HepG2 (cell line): ENCODE data around the gene MTX2. TPM values are rescaled to one million over a fixed set of nuclear protein-coding genes. Genes with fewer than 3 reads are reported as not detected.

ENCODE experiments used
- CSRNP1 ChIP-seq: sonication (generic); formaldehyde crosslinking; IDR thresholded peaks from 2 replicates; pipeline ENCODE4 v1.8.1; 2023; ENCODE audit warnings: mild to moderate bottlenecking, missing genetic modification reagents
- HNF1A ChIP-seq, 2 experiments: sonication (generic) in 1 of 2; formaldehyde crosslinking in 1 of 2; IDR thresholded peaks; 2 replicates each; pipeline versions ENCODE4 v1.4.0 to v1.6.1; 2016 to 2020; ENCODE audit warnings: borderline replicate concordance in 1 of 2, low read depth in 1 of 2, mild to moderate bottlenecking in 1 of 2, missing genetic modification reagents in 1 of 2
- HNF1B ChIP-seq: sonication (generic); formaldehyde crosslinking; IDR thresholded peaks from 2 replicates; pipeline ENCODE4 v1.5.1; 2020; ENCODE audit warnings: mild to moderate bottlenecking, moderate library complexity, missing genetic modification reagents
- HNF4G ChIP-seq, 2 experiments: sonication (generic) in 1 of 2; formaldehyde crosslinking in 1 of 2; IDR thresholded peaks; 2 replicates each; pipeline versions ENCODE4 v1.4.0 to v1.6.1; 2011 to 2020; ENCODE audit warnings: borderline replicate concordance in 2 of 2, low read depth in 2 of 2, mild to moderate bottlenecking in 2 of 2, low read length in 1 of 2, missing genetic modification reagents in 1 of 2, moderate library complexity in 1 of 2
- MEF2D ChIP-seq: sonication (generic); formaldehyde crosslinking; IDR thresholded peaks from 2 replicates; pipeline ENCODE4 v1.5.1; 2020; ENCODE audit warnings: mild to moderate bottlenecking, missing genetic modification reagents
- NCOR1 ChIP-seq: fragments of 200-600 bp; sonication (generic); IDR thresholded peaks from 2 replicates; pipeline ENCODE4 v1.7.0; 2017; ENCODE audit warnings: antibody characterized with exemption, low read length, borderline replicate concordance
- RFXAP ChIP-seq: sonication (generic); formaldehyde crosslinking; IDR thresholded peaks from 2 replicates; pipeline ENCODE4 v1.4.0; 2020; ENCODE audit warnings: missing genetic modification reagents, borderline replicate concordance
- TOPORS ChIP-seq: sonication (generic); formaldehyde crosslinking; IDR thresholded peaks from 2 replicates; pipeline ENCODE4 v1.8.0; 2023; ENCODE audit warnings: mild to moderate bottlenecking, missing genetic modification reagents
- ZMYM2 ChIP-seq: sonication (generic); formaldehyde crosslinking; IDR thresholded peaks from 2 replicates; pipeline ENCODE4 v1.8.0; 2022; ENCODE audit warnings: mild to moderate bottlenecking, missing genetic modification reagents
- ZMYM4 ChIP-seq: sonication (generic); formaldehyde crosslinking; IDR thresholded peaks from 2 replicates; pipeline ENCODE4 v1.8.1; 2023; ENCODE audit warnings: mild to moderate bottlenecking, missing genetic modification reagents
- ZNF101 ChIP-seq: sonication (generic); formaldehyde crosslinking; IDR thresholded peaks from 2 replicates; pipeline ENCODE4 v1.4.0; 2020; ENCODE audit warnings: mild to moderate bottlenecking, low read depth, missing genetic modification reagents, borderline replicate concordance
- ZNF234 ChIP-seq: sonication (generic); formaldehyde crosslinking; conservative IDR thresholded peaks from 2 replicates; pipeline ENCODE4 v1.5.1; 2020; ENCODE audit warnings: mild to moderate bottlenecking, missing genetic modification reagents
- ZNF281 ChIP-seq: sonication (generic); formaldehyde crosslinking; IDR thresholded peaks from 2 replicates; pipeline ENCODE4 v1.4.0; 2020; ENCODE audit warnings: missing genetic modification reagents, borderline replicate concordance
- ZNF331 ChIP-seq: sonication (generic); formaldehyde crosslinking; IDR thresholded peaks from 2 replicates; pipeline ENCODE4 v1.4.0; 2020; ENCODE audit warnings: missing genetic modification reagents
- ZNF431 ChIP-seq: sonication (generic); formaldehyde crosslinking; IDR thresholded peaks from 2 replicates; pipeline ENCODE4 v1.9.0; 2022; ENCODE audit warnings: missing genetic modification reagents, low read depth, mild to moderate bottlenecking, borderline replicate concordance
- ZNF605 ChIP-seq: sonication (generic); formaldehyde crosslinking; IDR thresholded peaks from 2 replicates; pipeline ENCODE4 v1.8.0; 2022; ENCODE audit warnings: mild to moderate bottlenecking, missing genetic modification reagents
- ZNF629 ChIP-seq: sonication (generic); formaldehyde crosslinking; conservative IDR thresholded peaks from 2 replicates; pipeline ENCODE4 v1.5.0; 2020; ENCODE audit warnings: missing genetic modification reagents
- polyA plus RNA-seq, 8 experiments: library from polyadenylated mRNA; depleted of rRNA in 3 of 8; stranded (reverse) in 7 of 8; unstranded in 1 of 8; fragments of >200 nt; fragmentation: Illumina TruSeq in 4 of 8; extraction: Trizol in 4 of 8; gene quantifications; 2 replicates each; pipeline versions ENCODE4 v1.2.1 to v1.2.3, GENCODE V29; 2011 to 2016; ENCODE audit warnings: low read depth in 4 of 8, missing spikeins in 1 of 8, mixed read lengths in 1 of 8; ENCODE audit not compliant: insufficient read depth in 1 of 8
- total RNA-seq, 5 experiments: library from RNA; depleted of rRNA; stranded (reverse); fragments of >200 nt; fragmentation: Illumina TruSeq; extraction: Trizol; gene quantifications; 2 replicates each; pipeline ENCODE4 v1.2.3, GENCODE V29; 2016; ENCODE audit warnings: low read depth in 1 of 5

Gene MTX2
- total and polyA plus RNA-seq, 2 of the 13 experiments (the other 11 are each of a cell fraction or from before 2014, with no cell fraction given): 58.1 to 75.7 TPM

GRCh38 chr2:176317623-176318065 lies 48.4 kb downstream of the MTX2 start (continued):
- no peak for TF ChIP-seq ZNF234
- 0 out of 2 replicates have a peak, but pooled peaks have one; percentile 32 for TF ChIP-seq TOPORS (CRISPR knock-in tag)
- no peak for TF ChIP-seq RFXAP
- peak; percentile 40; the same call in 1 of the 2 replicates for TF ChIP-seq NCOR1
- TF ChIP-seq ZMYM4: peak; percentile 32; the same call in 1 of the 2 replicates
- TF ChIP-seq MEF2D (CRISPR knock-in tag): peak; percentile 90; the same call in 1 of the 2 replicates
- TF ChIP-seq ZNF281: peak; percentile 61; the same call in 1 of the 2 replicates
- no peak for TF ChIP-seq ZNF605
- TF ChIP-seq ZNF629 (CRISPR knock-in tag): peak; percentile 43; the same call in 1 of the 2 replicates
- TF ChIP-seq HNF1A (IDR thresholded peaks at IDR 0.05; ENCODE audit: low read depth): peak; percentile 57; the same call in 1 of the 2 replicates
- no peak for TF ChIP-seq HNF1A (CRISPR knock-in tag; IDR thresholded peaks at IDR 0.05; ENCODE audit: borderline replicate concordance)
- TF ChIP-seq ZMYM2 (CRISPR knock-in tag): no peak
- TF ChIP-seq ZNF101 (CRISPR knock-in tag): no peak
- TF ChIP-seq CSRNP1 (CRISPR knock-in tag): peak; percentile 32; the same call in 1 of the 2 replicates
- TF ChIP-seq ZNF331 (CRISPR knock-in tag): no peak
- TF ChIP-seq HNF4G (IDR thresholded peaks at IDR 0.05; ENCODE audit: borderline replicate concordance, low read depth, low read length): peak; percentile 64; the same call in 1 of the 2 replicates
- TF ChIP-seq HNF4G (CRISPR knock-in tag; IDR thresholded peaks at IDR 0.05; ENCODE audit: borderline replicate concordance, low read depth): no peak
- no peak for TF ChIP-seq ZNF431 (CRISPR knock-in tag)
- TF ChIP-seq HNF1B (CRISPR knock-in tag): no peak
